Esophagus (tissue), 2 donors: ENCODE data around the gene GPR65. TPM values are rescaled to one million over a fixed set of nuclear protein-coding genes. Genes with fewer than 3 reads are reported as not detected.
"Not testable (repeated sequence)": the region's sequence is repeated elsewhere in the genome, so short reads cannot be mapped to it uniquely, and the experiment has no call there.

ENCODE experiments used
- H3K27ac ChIP-seq, 2 donors: one replicate each; pipeline ENCODE4 v1.5.1; 2013; ENCODE audit warnings: low read depth in 2 of 2, mild to moderate bottlenecking in 2 of 2, inconsistent platforms in 1 of 2, low read length in 1 of 2, moderate library complexity in 1 of 2
- H3K27me3 ChIP-seq, 2 donors: one replicate each; pipeline ENCODE4 v1.6.1; 2013; ENCODE audit warnings: low read length in 2 of 2, control low read depth in 1 of 2, mild to moderate bottlenecking in 1 of 2; ENCODE audit not compliant: insufficient read depth in 2 of 2, control insufficient read depth in 1 of 2
- H3K36me3 ChIP-seq, 2 donors: one replicate each; pipeline ENCODE4 v1.6.1; 2013; ENCODE audit warnings: low read length in 1 of 2; ENCODE audit not compliant: control insufficient read depth in 2 of 2, insufficient read depth in 2 of 2
- H3K4me1 ChIP-seq, 2 donors: one replicate each; pipeline ENCODE4 v1.6.1; 2013; ENCODE audit warnings: low read length in 1 of 2; ENCODE audit not compliant: control insufficient read depth in 2 of 2, insufficient read depth in 2 of 2
- H3K4me3 ChIP-seq, 2 donors: one replicate each; pipeline ENCODE4 v1.5.1; 2013; ENCODE audit warnings: low read length in 2 of 2, mild to moderate bottlenecking in 2 of 2, low read depth in 1 of 2, moderate library complexity in 1 of 2
- H3K9me3 ChIP-seq, 2 donors: one replicate each; pipeline ENCODE4 v1.6.1; 2013; ENCODE audit warnings: mild to moderate bottlenecking in 2 of 2, low read depth in 1 of 2, low read length in 1 of 2, moderate library complexity in 1 of 2; ENCODE audit not compliant: control insufficient read depth in 2 of 2, insufficient read depth in 1 of 2
- WGBS, 2 donors: extraction: QIAGEN DNeasy Blood & Tissue Kit; methylation state at CpG; one replicate each; pipeline ENCODE4 v1.1.7; 2013; 5-methylcytosine and 5-hydroxymethylcytosine counted together
- polyA plus RNA-seq, 2 donors: library from polyadenylated mRNA; stranded (reverse); fragments of 200-250 nt; gene quantifications; one replicate each; pipeline ENCODE4 v1.2.3, GENCODE V29; 2013
- donor health status: healthy with polysubstance abuse.
- donor health status: Bipolar disorder and iron deficiency.

Gene GPR65
- polyA plus RNA-seq, 2 donors, result 0.22 to 0.25 TPM

- no peaks in the 10 kb centered on the region for H3K9me3 ChIP-seq
- no peaks in the 10 kb centered on the region for H3K4me1 ChIP-seq
- WGBS, 2 donors, result 71 to 75% methylated on average over 5 of the region's 5 CpGs
- H3K27me3 ChIP-seq, result peaks cover 0 to 3% of the 10 kb centered on the region in 2 donors
- no peaks in the 10 kb centered on the region for H3K36me3 ChIP-seq
- H3K27ac ChIP-seq, result no peak overlapping the region
- no peak overlapping the region for H3K4me3 ChIP-seq
Observed at GRCh38 chr14:88012495-88012894, 7.6 kb downstream of the GPR65 start.

DNA sequence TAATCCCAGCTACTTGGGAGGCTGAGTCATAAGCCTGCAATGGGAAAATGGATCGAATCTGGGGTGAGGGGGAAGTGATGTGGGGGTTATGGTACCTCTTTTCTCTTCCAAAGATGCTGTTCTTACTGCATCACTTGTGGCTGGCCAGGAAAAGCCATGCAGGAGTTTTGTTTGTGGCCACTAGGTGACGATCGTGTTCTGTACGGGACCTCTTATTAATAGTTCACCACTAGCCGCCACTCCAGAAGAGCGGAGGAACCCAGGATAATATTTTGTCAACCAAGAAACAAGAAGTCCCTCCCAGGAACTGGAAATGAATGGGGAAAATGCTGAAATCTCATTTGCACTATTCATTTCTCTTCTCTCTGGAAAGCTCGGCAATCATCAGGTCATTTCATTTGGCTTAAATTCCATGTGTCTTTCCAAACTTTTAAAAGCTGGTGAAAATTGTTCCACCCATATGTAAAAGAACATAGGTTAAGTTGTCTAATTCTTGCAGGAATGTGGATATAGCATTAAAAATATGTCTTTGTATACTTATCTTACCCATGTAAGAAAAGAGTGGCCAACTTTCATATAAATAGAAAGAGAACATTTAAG is 8.9 kb downstream of the GPR65 start:
- peaks cover 0 to 3% of the 10 kb centered on the region in 2 donors for H3K27me3 ChIP-seq
- WGBS, 2 donors, result 7 to 9% methylated on average over 7 of the region's 7 CpGs
- no peak overlapping the region for H3K4me3 ChIP-seq
- H3K4me1 ChIP-seq, result no peaks in the 10 kb centered on the region
- no peaks in the 10 kb centered on the region for H3K36me3 ChIP-seq
- H3K9me3 ChIP-seq, result no peaks in the 10 kb centered on the region
- H3K27ac ChIP-seq, result no peak overlapping the region

- WGBS, 2 donors, result 95 to 96% methylated on average over 2 of the region's 2 CpGs
Observed at GRCh38 chr14:88016768-88017167, 11.8 kb downstream of the GPR65 start.

DNA sequence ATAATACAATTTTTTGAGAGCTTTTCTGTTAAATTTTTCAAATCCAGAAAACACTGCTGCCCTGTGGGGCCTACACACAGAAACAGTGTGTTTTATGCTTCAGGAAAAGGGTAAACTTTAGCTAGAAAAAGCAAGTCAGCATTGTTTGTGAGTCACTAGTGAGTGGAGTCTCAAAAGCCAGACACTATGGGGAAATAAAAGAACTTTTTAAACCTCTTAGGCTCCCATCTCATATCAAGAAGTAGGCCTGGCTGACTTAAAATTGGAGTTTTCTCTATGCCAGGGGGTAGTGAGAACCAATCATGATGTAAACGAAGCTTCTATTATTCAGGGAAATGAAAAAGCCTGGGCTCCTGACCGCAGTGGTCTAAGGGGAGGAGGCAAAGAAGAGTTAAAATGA is 12.6 kb downstream of the GPR65 start:
- no peaks in the 10 kb centered on the region for H3K4me1 ChIP-seq
- no peaks in the 10 kb centered on the region for H3K36me3 ChIP-seq
- 87 to 89% methylated on average over 2 of the region's 2 CpGs for WGBS, 2 donors
- no peaks in the 10 kb centered on the region for H3K9me3 ChIP-seq
- peaks cover 0 to 3% of the 10 kb centered on the region in 2 donors for H3K27me3 ChIP-seq
- H3K4me3 ChIP-seq, result no peak overlapping the region
- no peak overlapping the region for H3K27ac ChIP-seq

More at GRCh38 chr14:88016768-88017167, 11.8 kb downstream of the GPR65 start:
- no peaks in the 10 kb centered on the region for H3K36me3 ChIP-seq
- peaks cover 0 to 3% of the 10 kb centered on the region in 2 donors for H3K27me3 ChIP-seq
- H3K4me1 ChIP-seq, result no peaks in the 10 kb centered on the region
- H3K4me3 ChIP-seq, result no peak overlapping the region
- no peak overlapping the region for H3K27ac ChIP-seq
- no peaks in the 10 kb centered on the region for H3K9me3 ChIP-seq

GRCh38 chr14:88023658-88024187 is 18.8 kb downstream of the GPR65 start:
- H3K36me3 ChIP-seq, result no peaks in the 10 kb centered on the region
- no peaks in the 10 kb centered on the region for H3K27me3 ChIP-seq
- WGBS, 2 donors, result 47 to 65% methylated on average over 3 of the region's 3 CpGs
- no peaks in the 10 kb centered on the region for H3K9me3 ChIP-seq
- no peak overlapping the region for H3K27ac ChIP-seq
- no peaks in the 10 kb centered on the region for H3K4me1 ChIP-seq
- H3K4me3 ChIP-seq, result no peak overlapping the region

- H3K4me3 ChIP-seq, H3K27ac ChIP-seq, H3K9me3 ChIP-seq, H3K27me3 ChIP-seq, H3K4me1 ChIP-seq, H3K36me3 ChIP-seq: not testable (repeated sequence)
- 55 to 60% methylated on average over 11 of the region's 11 CpGs for WGBS, 2 donors
Observed at GRCh38 chr14:88024252-88025086, 19.5 kb downstream of the GPR65 start.

DNA sequence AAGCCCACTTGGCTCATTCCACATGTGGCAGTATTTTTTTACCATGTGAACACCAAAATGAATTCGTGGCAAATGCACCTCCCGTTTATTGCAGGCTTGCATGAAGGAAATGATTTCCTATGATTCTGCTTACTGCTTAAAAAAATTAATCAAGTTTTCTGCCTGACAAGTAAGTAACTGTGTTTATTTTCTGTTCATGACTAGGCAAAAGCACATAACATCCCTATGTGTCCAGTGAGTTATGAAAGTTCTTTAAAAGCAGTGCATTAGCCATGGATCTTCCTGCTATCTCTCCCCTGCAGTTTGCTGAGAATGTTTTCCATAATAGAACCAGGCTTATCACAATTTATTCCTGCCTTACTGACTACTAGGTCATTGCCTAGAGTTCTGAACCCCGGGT is 20.4 kb downstream of the GPR65 start:
- Histone ChIP-seq H3K27me3 (no peaks in the 10 kb centered on the region), H3K9me3 (no peaks in the 10 kb centered on the region), H3K27ac (no peak overlapping the region), H3K4me3 (no peak overlapping the region), H3K36me3 (no peaks in the 10 kb centered on the region), H3K4me1 (no peaks in the 10 kb centered on the region)
- 72% methylated on average over 3 of the region's 3 CpGs for WGBS, 2 donors

DNA sequence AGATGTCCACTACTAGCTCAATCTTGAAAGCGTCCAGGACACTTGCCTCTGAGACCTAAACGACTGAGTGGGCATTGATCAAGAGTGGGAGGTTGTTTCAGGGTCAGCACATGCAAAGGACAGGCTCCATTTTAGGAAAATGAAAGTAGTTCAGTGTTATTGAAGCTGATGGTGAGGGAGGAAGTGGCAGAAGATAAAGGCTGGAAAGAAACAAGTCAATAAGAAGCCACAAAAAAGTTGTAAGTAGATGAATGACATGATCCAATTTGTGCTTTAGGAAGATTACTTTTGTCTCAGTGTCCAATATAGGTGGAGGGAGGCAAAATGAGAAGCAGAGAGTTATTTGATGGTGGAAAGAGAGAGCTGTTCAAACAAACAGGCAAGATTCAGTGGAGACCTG is 22.0 kb downstream of the GPR65 start:
- no peaks in the 10 kb centered on the region for H3K36me3 ChIP-seq
- 55 to 56% methylated on average over 2 of the region's 2 CpGs for WGBS, 2 donors

DNA sequence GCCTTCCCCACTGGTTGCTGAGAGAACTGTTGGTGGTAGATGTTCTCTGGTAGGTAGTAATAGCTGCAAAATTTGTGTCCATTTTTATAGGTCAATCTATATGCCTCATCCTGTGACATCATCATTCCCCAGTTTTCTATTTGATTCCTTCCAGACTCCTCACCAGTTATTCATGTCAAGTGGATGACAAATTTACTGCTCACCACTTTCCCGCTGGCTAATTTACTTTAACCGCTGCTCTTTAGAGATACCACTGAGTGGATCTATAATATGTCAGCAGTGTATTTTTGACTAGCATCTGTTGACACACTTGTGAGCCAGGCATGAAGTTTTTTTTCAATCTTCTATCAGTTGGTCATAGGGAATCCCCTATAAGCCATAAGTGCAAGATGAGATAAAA is 24.6 kb downstream of the GPR65 start:
- Histone ChIP-seq H3K36me3 (no peaks in the 10 kb centered on the region), H3K9me3 (no peaks in the 10 kb centered on the region), H3K4me1 (no peaks in the 10 kb centered on the region), H3K27me3 (no peaks in the 10 kb centered on the region), H3K27ac (no peak overlapping the region), H3K4me3 (no peak overlapping the region)
- 79 to 80% methylated on average over 2 of the region's 2 CpGs for WGBS, 2 donors

More for the DNA sequence above, 22.0 kb downstream of the GPR65 start:
- Histone ChIP-seq H3K4me3 (no peak overlapping the region), H3K27me3 (no peaks in the 10 kb centered on the region), H3K9me3 (no peaks in the 10 kb centered on the region), H3K27ac (no peak overlapping the region), H3K4me1 (no peaks in the 10 kb centered on the region)
